ENCODE measurements around the gene TMEM132E.

Gene TMEM132E

DNA sequence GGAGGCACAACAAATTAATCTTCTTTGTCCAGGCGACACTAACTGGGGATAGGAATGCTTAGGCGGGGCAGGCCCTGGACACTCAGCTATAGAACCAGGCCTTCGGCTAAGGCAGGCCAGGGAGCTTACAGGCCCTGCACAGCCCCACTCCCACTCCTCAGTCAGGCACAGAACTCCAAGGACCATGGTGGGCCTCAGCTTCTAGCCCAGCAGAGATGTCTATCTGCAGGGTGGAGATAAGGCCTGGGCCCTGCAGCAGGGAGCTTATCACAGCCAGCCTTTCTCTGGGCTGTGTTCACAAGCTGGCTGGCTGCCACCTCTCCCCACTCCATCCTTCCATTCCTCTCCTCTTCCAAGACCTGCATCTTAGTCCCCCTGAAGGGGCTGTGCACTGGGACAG lies 68.1 kb downstream of the TMEM132E start:
- DNase-seq (ENCODE audit: extremely low read depth, low read depth), result no peak
- H3K4me3 ChIP-seq (replicated peaks; ENCODE audit: low read depth, low read length), result no peak overlapping the region
- TF ChIP-seq, protein P1, sequence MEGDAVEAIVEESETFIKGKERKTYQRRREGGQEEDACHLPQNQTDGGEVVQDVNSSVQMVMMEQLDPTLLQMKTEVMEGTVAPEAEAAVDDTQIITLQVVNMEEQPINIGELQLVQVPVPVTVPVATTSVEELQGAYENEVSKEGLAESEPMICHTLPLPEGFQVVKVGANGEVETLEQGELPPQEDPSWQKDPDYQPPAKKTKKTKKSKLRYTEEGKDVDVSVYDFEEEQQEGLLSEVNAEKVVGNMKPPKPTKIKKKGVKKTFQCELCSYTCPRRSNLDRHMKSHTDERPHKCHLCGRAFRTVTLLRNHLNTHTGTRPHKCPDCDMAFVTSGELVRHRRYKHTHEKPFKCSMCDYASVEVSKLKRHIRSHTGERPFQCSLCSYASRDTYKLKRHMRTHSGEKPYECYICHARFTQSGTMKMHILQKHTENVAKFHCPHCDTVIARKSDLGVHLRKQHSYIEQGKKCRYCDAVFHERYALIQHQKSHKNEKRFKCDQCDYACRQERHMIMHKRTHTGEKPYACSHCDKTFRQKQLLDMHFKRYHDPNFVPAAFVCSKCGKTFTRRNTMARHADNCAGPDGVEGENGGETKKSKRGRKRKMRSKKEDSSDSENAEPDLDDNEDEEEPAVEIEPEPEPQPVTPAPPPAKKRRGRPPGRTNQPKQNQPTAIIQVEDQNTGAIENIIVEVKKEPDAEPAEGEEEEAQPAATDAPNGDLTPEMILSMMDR (IDR thresholded peaks at IDR 0.05; ENCODE audit: low read depth, low read length, missing control alignments), result no peak

DNA sequence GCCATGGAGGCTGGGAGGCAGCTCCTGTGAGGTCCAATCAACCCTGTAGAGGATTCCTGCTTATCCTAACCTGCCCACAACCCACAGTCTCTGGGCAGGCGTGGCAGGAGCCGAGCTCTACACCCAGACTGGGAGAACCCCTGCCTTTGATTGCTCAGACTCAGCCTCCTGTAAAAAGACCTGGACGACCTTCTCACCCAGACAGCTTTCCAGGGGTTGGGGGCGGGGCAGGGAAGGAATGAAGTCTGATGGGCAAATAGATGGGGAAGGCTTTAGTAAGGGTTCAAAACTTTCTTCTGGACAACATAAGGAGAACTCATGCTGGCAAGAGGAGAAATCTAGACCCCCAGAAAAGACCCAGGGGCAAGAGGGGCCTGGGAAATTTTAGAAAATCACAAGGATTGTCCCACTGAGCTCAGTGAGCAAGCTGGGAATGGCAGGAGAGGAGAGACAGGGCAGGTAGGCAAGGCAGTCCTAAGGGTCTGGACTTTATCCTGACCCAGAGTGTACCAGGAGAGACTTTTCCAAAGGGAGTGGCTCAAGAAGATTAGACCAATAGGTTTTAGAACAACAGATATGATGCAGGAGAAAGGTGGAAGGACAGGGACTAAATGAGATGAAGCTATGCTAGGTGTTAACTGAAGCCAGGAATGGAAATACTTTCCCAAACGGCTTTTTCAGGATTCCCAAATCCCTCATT lies 70.8 kb downstream of the TMEM132E start:
- H3K4me3 ChIP-seq (replicated peaks; ENCODE audit: low read depth, low read length), result no peak overlapping the region
- TF ChIP-seq, protein P1 (IDR thresholded peaks at IDR 0.05; ENCODE audit: low read depth, low read length, missing control alignments), result no peak
- DNase-seq (ENCODE audit: extremely low read depth, low read depth), result no peak

DNA sequence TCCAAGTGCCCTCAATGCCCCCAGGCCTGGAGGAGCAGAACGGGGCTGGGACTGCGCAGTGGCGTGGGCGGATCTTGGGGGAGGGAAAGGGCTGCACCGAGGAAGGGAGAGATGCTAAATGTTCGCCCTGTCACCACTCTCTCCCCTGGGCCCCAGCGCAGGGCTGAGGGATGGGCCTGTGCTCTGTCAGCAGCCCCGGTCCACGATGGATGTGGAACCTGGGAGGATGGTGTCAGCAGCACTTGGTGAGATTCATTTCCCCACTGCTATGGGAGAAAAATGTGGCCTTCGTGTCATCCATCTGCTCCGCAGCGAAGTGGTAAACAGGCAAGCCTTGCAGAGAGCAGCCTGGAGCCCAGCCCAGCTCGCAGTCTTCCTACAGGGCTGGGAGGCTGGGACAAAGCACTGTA lies 72.0 kb downstream of the TMEM132E start:
- DNase-seq (ENCODE audit: extremely low read depth, low read depth), result no peak
- TF ChIP-seq, protein P1 (IDR thresholded peaks at IDR 0.05; ENCODE audit: low read depth, low read length, missing control alignments), result no peak
- H3K4me3 ChIP-seq (replicated peaks; ENCODE audit: low read depth, low read length), result no peak overlapping the region

DNA sequence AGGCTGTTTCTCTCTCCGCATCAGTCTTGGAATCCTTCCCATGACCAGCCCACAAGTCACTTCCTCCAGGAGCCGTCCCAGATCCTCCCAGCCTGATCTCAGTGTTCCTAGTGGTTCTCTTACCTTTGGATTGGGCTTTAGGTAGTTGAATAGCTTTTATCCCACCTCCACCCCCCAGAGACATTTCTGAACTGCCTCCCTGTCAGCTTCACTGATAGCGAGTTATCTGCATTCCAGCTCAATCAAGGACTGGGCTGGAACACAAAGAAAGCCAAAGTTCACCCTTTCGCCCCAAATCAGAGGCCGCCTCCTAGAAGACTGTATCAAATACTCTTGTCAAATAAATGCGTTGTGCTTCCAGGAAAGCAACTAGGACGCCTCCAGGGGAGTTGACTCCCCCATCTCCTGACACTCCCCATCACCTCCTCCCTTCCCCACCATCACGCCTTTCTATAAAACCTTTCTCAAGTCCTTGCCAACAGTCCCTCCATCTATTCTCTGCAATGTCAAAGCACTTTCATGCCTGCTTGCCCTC lies 72.7 kb downstream of the TMEM132E start:
- TF ChIP-seq, protein P1 (IDR thresholded peaks at IDR 0.05; ENCODE audit: low read depth, low read length, missing control alignments), result no peak
- no peak for DNase-seq (ENCODE audit: extremely low read depth, low read depth)
- H3K4me3 ChIP-seq (replicated peaks; ENCODE audit: low read depth, low read length), result no peak overlapping the region

DNA sequence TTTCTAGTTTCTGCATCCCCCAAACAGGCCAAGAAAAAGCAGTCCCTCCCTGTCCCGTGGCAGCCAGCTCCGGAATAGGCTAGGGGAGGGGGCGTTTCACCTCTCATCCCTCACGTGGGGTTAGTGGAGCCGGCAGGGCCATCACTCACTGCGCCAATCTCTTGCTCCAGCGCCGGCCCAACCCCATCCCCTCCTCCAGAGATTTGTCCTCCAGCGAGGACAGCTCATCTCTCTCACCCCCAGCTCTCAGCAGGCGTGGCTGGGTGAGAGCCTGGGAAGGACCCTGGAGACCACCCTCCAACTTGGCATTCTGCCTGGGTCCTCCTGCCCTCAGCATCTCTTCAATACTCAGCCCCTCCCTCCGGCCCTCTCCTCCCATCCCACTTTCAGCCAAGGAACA lies 74.1 kb downstream of the TMEM132E start:
- no peak for DNase-seq (ENCODE audit: extremely low read depth, low read depth)
- TF ChIP-seq, protein P1 (IDR thresholded peaks at IDR 0.05; ENCODE audit: low read depth, low read length, missing control alignments), result no peak
- H3K4me3 ChIP-seq (replicated peaks; ENCODE audit: low read depth, low read length), result no peak overlapping the region

DNA sequence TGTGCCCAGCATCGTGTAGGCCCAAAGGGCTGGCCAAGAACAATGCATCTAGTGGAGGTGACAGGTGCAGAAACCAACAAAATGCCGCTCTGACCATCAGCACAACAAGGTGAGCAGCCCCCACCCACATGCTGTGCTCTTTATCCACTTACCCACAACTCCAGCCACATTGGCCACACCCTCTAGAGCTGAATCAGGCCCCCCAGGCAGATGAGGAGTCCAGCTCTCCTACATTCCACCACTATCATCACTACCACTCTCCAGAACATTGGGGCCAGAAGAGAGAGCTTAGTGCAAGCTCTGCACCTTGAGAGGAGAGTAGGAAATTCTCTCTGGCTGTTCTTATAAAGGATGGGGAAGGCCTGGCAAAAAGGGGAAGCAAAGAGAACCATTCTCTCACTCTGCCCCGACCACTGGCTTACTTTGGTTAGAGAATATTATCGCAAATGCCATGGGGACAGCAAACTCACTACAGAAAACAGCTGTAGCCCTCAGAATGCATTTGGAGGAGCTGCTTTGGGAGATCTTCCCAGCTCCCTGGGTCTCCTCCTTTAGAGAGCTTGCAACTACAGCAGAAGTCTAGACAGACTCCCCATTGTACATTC lies 75.0 kb downstream of the TMEM132E start:
- H3K4me3 ChIP-seq (replicated peaks; ENCODE audit: low read depth, low read length), result no peak overlapping the region
- no peak for DNase-seq (ENCODE audit: extremely low read depth, low read depth)
- TF ChIP-seq, protein P1 (IDR thresholded peaks at IDR 0.05; ENCODE audit: low read depth, low read length, missing control alignments), result no peak
